Keratinocyte (primary cell): ENCODE results near the gene HOXB6.

Experiments
- CTCF ChIP-seq, 3 experiments: IDR thresholded peaks in 1 of 3; conservative IDR thresholded peaks in 1 of 3; optimal IDR thresholded peaks in 1 of 3; 2 replicates in 2 of 3; 3 replicates in 1 of 3; pipeline versions ENCODE3 to v1.5.1; 2011; ENCODE audit warnings: low read length in 3 of 3, mild to moderate bottlenecking in 3 of 3, moderate library complexity in 2 of 3, control low read depth in 1 of 3, inconsistent platforms in 1 of 3; ENCODE audit not compliant: insufficient read depth in 2 of 3; ENCODE audit errors: extremely low read depth in 1 of 3
- EZH2 ChIP-seq: IDR thresholded peaks from one replicate; pipeline ENCODE4 v1.6.1; 2012; ENCODE audit warnings: inconsistent platforms, mild to moderate bottlenecking, low read length, moderate library complexity

- TF ChIP-seq CTCF (optimal IDR thresholded peaks at IDR 0.05 in 1 of 3, IDR thresholded peaks at IDR 0.05 in 1 of 3, conservative IDR thresholded peaks at IDR 0.05 in 1 of 3; ENCODE audit: extremely low read depth in 1 of 3, insufficient read depth in 2 of 3, low read length in 3 of 3) (no peak), EZH2 (peak; percentile 35)
Measured at GRCh38 chr17:48646183-48647102, 41.7 kb upstream of the HOXB6 start.
